GM12872 (cell line): Measurements from ENCODE around the gene UBA3.

Experiments used
- CTCF ChIP-seq: IDR thresholded peaks from 3 replicates; pipeline ENCODE4 v1.5.1; 2011; ENCODE audit warnings: low read depth, mild to moderate bottlenecking, low read length, moderate library complexity; ENCODE audit not compliant: insufficient read depth

UBA3 gene

DNA sequence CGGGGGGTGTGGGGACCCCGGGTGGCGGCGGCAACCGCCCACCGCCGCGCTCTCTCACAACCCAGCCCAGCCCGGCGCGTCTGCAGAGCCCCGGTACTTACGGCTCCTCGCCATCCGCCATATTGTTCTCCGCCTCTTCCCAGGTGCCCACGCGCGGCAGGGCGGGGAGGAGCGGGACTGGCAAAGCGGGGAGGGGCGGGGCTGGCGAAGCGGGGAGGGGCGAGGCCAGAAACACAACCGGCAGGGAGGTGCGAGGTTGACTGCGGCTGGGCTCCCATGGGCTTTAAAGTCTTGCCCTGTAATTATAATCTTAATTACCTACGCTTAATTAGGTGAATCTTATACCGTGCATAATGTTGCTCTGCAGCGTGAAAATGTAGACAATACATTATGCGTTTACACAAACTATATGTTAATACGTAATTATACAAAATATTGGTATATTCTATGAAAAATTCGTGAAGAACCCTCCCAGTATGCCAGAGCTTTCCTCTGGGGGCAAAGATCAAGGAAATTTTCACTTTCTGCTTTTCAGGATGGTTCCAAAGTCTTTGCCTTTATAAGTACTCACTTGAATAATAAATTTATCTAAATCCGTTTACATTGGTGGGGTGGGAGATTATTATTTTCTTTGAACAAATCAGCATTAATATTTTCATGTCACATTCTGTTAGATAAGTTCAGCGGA lies at the start of gene UBA3:
TSS of gene UBA3 (minus strand) at position 133 of the 688 bp plus-strand sequence. CDS start at position 121, 12 bp downstream.
- TF ChIP-seq CTCF: no peak

GRCh38 chr3:69129531-69129930 lies 49.4 kb upstream of the UBA3 start:
- TF ChIP-seq CTCF: no peak

- no peak for TF ChIP-seq CTCF
Observed at GRCh38 chr3:69128509-69128908, 48.3 kb upstream of the UBA3 start.

- no peak for TF ChIP-seq CTCF
Observed at GRCh38 chr3:69126999-69127398, 46.8 kb upstream of the UBA3 start.

DNA sequence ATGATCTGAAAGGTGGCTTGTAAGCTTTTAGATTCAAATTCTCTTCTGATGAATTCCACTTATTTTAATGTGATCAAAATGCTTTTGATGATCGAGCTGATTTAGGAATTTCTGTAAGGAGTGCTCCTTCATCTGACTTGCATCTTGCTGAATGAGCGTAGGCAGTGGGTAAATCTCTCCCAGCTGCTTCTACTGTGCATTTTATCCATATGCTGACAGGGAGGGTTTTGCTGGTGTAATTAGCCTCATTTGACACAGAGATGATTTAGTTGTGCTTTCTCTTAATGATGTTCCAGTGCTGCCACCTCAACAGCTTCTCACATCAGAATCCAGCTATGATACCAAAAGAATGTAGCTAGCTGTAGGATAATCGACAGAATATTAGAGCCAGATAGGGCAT lies 46.1 kb upstream of the UBA3 start:
- no peak for TF ChIP-seq CTCF

DNA sequence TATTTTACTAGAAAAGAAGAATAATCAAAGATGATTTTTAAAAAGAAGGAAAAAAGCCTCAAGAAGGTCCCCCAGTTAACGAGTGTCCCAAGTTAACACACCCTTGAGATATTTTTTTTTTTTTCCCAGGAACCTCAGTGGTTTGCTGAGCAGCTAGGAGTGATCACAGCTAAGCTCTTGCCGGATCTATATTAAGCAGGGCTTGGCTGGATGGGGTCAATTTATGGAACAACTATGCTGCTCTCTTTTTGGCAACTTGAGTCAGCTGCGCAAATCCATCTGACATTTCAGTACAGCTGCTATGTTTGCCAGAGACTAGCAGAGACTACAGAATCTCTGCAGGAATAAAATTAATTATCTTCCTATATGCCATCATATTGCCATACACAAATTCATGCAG lies 42.2 kb upstream of the UBA3 start, which contains the start of gene LMOD3:
TSS of gene LMOD3 (minus strand) at position 193 of the 400 bp plus-strand sequence. CDS start 209 bp downstream, outside the sequence.
- TF ChIP-seq CTCF: no peak

GRCh38 chr3:69121950-69122349 lies 41.8 kb upstream of the UBA3 start:
- TF ChIP-seq CTCF: no peak
